HG03139 (cell line): ENCODE data around the gene NME2.

Experiments
- ATAC-seq: cut with Tn5 transposase; IDR thresholded peaks from one replicate; pipeline ENCODE4 v1.9.1; 2021; ENCODE audit not compliant: unreplicated experiment

The NME2 gene

GRCh38 chr17:51200295-51200694 is 34.1 kb downstream of the NME2 start:
- no peak for ATAC-seq

GRCh38 chr17:51200846-51201245 is 34.6 kb downstream of the NME2 start:
- ATAC-seq, result no peak

GRCh38 chr17:51203838-51204237 is 37.6 kb downstream of the NME2 start:
- ATAC-seq, result no peak

DNA sequence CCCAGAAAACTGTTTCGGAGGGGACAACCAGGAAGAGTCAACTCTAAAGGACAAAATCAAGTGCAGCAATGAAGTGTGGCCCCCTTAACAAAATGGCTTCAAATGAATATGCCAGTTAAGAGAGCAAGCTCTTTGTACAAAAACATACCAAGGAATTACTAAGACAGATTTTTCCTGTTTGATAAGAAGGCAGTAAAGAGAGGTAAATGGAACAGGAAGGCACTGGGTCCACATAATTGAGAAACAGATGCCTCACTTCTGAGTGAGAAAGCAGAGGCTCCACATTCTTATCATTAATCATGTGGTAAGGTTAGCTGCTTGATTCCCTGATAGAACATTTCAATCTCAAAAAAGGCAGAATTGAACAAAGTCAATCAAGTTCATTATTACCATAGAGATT is 48.7 kb downstream of the NME2 start:
- no peak for ATAC-seq

DNA sequence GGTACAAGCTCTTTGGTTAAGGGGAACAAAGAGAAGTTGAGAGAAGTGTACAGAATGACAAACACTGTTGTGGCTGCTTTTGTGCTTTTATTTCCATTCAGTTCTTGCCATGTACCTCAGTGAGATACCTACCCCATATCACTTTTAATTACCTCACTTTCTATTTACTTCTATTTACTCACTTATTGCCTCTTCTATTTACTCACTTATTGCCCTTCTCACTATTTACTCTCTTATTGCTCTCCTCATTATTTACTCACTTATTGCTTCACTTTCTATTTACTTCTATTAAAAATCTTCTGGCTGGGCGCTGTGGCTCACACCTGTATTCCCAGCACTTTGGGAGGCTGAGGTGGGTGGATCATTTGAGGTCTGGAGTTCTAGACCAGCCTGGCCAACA is 51.7 kb downstream of the NME2 start:
- no peak for ATAC-seq

DNA sequence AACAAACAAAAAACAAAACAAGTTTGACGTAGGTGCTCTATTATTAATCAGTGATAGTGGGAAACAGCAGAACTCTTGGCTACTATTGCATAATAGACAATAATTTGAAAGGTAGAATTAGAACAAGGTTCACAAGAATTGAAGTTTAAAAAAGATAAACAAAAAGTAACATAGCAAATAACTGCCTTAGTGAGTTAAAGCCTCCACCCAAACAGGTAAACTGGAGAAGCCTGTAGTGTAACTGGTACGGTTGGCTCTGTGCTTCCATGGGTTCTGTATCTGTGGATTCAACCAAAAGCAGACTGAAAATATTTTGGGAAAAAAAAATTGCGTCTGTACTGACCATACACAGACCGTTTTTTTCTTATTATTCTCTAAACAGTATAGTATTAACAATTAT is 55.1 kb downstream of the NME2 start:
- ATAC-seq, result no peak
